Stromal cell of bone marrow (primary cell): ENCODE data around the gene BANP.
"Not testable (repeated sequence)": the region's sequence is repeated elsewhere in the genome, so short reads cannot be mapped to it uniquely, and the experiment has no call there.

Source experiments
- DNase-seq: peaks from one replicate; pipeline ENCODE4 v3.0.0-alpha.2; 2012; ENCODE audit warnings: low read depth

The BANP gene

GRCh38 chr16:87927195-87927562, 24.1 kb upstream of the BANP start:
- DNase-seq = no peak

GRCh38 chr16:87929986-87930385, 21.2 kb upstream of the BANP start:
- no peak for DNase-seq

GRCh38 chr16:87930456-87930855, 20.8 kb upstream of the BANP start:
- DNase-seq = no peak

- DNase-seq = no peak
Observed at GRCh38 chr16:87931504-87931903, 19.7 kb upstream of the BANP start.

GRCh38 chr16:87932475-87933139, 18.6 kb upstream of the BANP start:
- DNase-seq = not testable (repeated sequence)

GRCh38 chr16:87933140-87933495, 18.1 kb upstream of the BANP start:
- no peak for DNase-seq

- not testable (repeated sequence) for DNase-seq
Observed at GRCh38 chr16:87934752-87935425, 16.3 kb upstream of the BANP start.

GRCh38 chr16:87936016-87936374, 15.2 kb upstream of the BANP start:
- not testable (repeated sequence) for DNase-seq

GRCh38 chr16:87936375-87937230, 14.6 kb upstream of the BANP start, which contains the start of gene CA5A:
CA5A (minus strand) TSS chr16:87936529; CDS start chr16:87936450, 79 bp downstream.
- DNase-seq = no peak

- not testable (repeated sequence) for DNase-seq
Observed at GRCh38 chr16:87937231-87937542, 14.0 kb upstream of the BANP start.

- no peak for DNase-seq
Observed at GRCh38 chr16:87938412-87938949, 12.8 kb upstream of the BANP start.

GRCh38 chr16:87939562-87940423, 11.4 kb upstream of the BANP start:
- no peak for DNase-seq

GRCh38 chr16:87942680-87943079, 8.6 kb upstream of the BANP start:
- DNase-seq = no peak

- peak; percentile 44 for DNase-seq
Observed at GRCh38 chr16:87945351-87946042, 5.7 kb upstream of the BANP start.

GRCh38 chr16:87946596-87947347, 4.5 kb upstream of the BANP start:
- no peak for DNase-seq

- no peak for DNase-seq
Observed at GRCh38 chr16:87947356-87948118, 3.7 kb upstream of the BANP start.

- DNase-seq = no peak
Observed at GRCh38 chr16:87948119-87948545, 3.1 kb upstream of the BANP start.

GRCh38 chr16:87948735-87949070, 2.5 kb upstream of the BANP start:
- DNase-seq = no peak

- no peak for DNase-seq
Observed at GRCh38 chr16:87949071-87949744, 2.0 kb upstream of the BANP start.
